ENCODE measurements around the gene TFDP1. TPM values are rescaled to one million over a fixed set of nuclear protein-coding genes. Genes with fewer than 3 reads are reported as not detected.

The TFDP1 gene
- total RNA-seq, 4 donors from 2014 or later, result 48.0 to 84.2 (median 53.9) TPM

DNA sequence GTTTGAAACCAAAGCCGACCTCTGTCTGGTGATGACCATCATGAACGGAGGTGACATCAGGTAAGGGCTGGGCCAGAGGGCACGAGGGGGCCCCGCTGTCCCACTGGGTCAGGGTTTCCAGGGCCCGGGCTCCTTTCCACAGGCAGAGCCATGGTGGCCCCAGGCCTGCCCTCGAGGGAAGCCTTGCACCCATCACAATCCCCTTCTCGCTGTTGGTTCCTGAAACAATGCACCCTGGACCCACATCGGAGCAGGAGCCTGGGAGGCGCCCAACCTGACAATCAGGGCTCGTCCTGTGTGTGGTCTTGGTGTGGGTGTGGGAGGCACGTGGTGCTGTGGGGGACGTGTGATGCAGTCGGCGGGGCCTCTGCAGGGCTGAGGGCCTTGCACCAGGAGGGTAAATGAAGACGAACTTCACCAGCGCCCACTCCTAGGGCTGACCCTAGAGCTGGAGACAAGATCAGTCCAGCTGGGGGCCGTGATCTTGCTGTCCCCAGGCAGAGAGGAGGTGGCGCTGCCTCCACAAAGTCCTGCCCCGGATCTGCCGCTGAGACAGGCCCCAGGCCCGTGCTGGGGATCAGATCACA lies 85.3 kb downstream of the TFDP1 start:
- no peak overlapping the region for H3K4me3 ChIP-seq (replicated peaks in 1 of 3)
- DNase-seq, result no peak
- no peaks in the 10 kb centered on the region for H3K4me1 ChIP-seq
- H3K9me3 ChIP-seq, result no peaks in the 10 kb centered on the region
- no peaks in the 10 kb centered on the region for H3K36me3 ChIP-seq
- intact Hi-C loops (cut with DNase I), result no loop called here
- H3K27me3 ChIP-seq, result no peaks in the 10 kb centered on the region
- WGBS, 2 donors, result 87% methylated on average over 13 to 18 of the region's 21 CpGs
- TF ChIP-seq CTCF (IDR thresholded peaks at IDR 0.05) (no peak), POLR2A (IDR thresholded peaks at IDR 0.05) (no peak)
- no peak overlapping the region for H3K27ac ChIP-seq

- intact Hi-C loops (cut with DNase I), result no loop called here
- Histone ChIP-seq H3K9me3 (no peaks in the 10 kb centered on the region), H3K27ac (no peak overlapping the region), H3K4me1 (no peaks in the 10 kb centered on the region), H3K36me3 (no peaks in the 10 kb centered on the region), H3K27me3 (no peaks in the 10 kb centered on the region), H3K4me3 (replicated peaks in 1 of 3) (no peak overlapping the region)
- 91 to 94% methylated on average over 19 of the region's 19 CpGs for WGBS, 2 donors
- no peak for DNase-seq
- TF ChIP-seq POLR2A (IDR thresholded peaks at IDR 0.05) (no peak), CTCF (IDR thresholded peaks at IDR 0.05) (no peak)
Measured at GRCh38 chr13:113670541-113670940, 86.0 kb downstream of the TFDP1 start.

DNA sequence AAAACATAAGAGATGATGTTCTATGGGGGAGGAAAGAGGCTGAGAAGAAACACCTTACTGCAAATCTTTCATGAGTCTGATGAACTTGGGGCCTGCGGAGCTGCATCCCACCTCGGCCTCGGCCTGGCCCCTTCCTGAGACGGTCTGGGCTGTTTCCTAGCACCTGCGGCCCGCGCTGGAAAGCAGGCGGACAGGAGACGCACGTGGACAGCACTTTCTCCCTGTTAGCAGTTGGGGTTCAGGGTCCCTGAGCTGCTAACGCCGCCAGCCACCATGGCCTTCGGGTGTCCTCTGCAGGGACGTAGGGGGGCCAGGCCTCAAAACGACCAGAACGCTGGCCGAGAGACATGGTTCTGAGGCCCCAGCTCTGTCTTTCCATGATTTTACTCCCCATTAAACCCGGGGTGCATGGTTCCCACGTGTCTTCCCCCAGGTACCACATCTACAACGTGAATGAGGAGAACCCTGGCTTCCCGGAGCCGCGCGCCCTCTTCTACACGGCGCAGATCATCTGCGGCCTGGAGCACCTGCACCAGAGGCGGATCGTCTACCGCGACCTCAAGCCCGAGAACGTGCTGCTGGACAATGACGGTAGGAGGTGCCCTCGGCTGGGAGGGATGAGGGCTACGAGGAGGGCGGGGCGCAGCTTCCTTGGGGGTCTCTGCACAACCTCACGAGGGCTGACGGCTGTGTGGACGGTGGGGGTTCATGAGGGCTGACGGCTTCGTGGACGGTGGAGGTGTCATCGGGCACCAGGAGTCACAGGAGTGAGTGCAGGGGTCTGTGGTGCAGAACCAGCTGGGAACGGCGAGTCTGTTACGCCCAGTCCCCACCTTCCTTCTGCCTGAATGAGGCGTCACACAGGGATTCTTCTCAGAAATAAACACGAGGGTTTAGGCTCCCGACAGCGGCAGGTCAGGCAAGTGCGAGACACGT lies 86.8 kb downstream of the TFDP1 start:
- Histone ChIP-seq H3K27me3 (no peaks in the 10 kb centered on the region), H3K9me3 (no peaks in the 10 kb centered on the region), H3K4me1 (no peaks in the 10 kb centered on the region), H3K27ac (no peak overlapping the region), H3K4me3 (replicated peaks in 1 of 3) (no peak overlapping the region), H3K36me3 (no peaks in the 10 kb centered on the region)
- TF ChIP-seq CTCF (IDR thresholded peaks at IDR 0.05), result no peak
- TF ChIP-seq POLR2A (IDR thresholded peaks at IDR 0.05), result no peak
- DNase-seq, result no peak
- 93 to 94% methylated on average over 47 to 54 of the region's 54 CpGs for WGBS, 2 donors
- intact Hi-C loops (cut with DNase I), result no loop called here

DNA sequence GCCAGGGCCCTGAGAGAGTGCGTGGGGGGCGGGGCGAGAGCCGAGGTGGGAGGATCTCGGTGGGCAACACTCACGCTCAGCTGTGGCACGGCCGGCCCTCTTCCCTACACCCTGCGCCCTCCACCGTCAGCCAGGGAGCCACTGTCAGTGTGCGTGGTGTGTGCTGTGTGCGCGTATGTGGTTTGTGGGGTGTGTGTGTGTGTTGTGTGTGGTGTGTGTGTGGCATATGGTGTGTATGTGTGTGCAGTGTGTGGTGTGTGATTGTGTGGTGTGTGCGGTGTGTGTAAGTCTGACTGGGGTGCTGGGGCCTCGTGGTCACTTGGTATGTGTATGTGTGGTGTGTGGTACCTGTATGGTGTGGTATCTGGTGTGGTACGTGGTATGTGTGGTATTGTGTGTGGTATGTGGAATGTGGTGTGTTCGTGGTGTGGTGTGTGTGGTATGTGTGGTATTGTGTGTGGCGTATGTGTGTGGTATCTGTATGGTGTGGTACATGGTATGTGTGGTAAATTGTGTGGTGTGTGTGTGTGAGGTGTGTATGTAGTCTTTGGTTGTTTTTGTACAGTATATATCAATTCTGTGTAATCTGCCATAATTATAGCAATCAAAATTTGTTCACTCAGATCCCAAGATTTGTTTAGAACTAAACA lies 87.6 kb downstream of the TFDP1 start:
- no peak for TF ChIP-seq CTCF (IDR thresholded peaks at IDR 0.05)
- TF ChIP-seq POLR2A (IDR thresholded peaks at IDR 0.05), result no peak
- 89 to 90% methylated on average over 18 of the region's 18 CpGs for WGBS, 2 donors
- Histone ChIP-seq H3K27ac (no peak overlapping the region), H3K4me1 (no peaks in the 10 kb centered on the region), H3K36me3 (no peaks in the 10 kb centered on the region), H3K27me3 (no peaks in the 10 kb centered on the region), H3K4me3 (replicated peaks in 1 of 3) (no peak overlapping the region), H3K9me3 (no peaks in the 10 kb centered on the region)
- intact Hi-C loops (cut with DNase I), result no loop called here
- DNase-seq, result no peak

Other genes with a start within 250 kb of the TFDP1 start
- 1 to 10 TPM; 1.7 to 5.7 (median 5.1) TPM for gene GRTP1, start 220.6 kb upstream of the TFDP1 start, total RNA-seq
- gene ADPRHL1, start 131.3 kb upstream of the TFDP1 start, total RNA-seq, result 1 to 10 TPM in 2 of 4 donors, under 1 TPM in 2; 0.20 to 2.0 (median 1.0) TPM
- gene DCUN1D2, start 94.0 kb upstream of the TFDP1 start, total RNA-seq, result 10 to 100 TPM in 2 of 4 donors, 1 to 10 TPM in 2; 8.8 to 15.3 (median 10.4) TPM
- gene ATP4B, start 73.4 kb downstream of the TFDP1 start, total RNA-seq, result not detected
- 10 to 100 TPM in 1 of 4 donors, 1 to 10 TPM in 3; 2.0 to 17.9 (median 2.7) TPM for gene GRK1, start 82.5 kb downstream of the TFDP1 start, total RNA-seq
- 1 to 10 TPM; 6.1 to 9.2 (median 8.3) TPM for gene TMEM255B, start 174.5 kb downstream of the TFDP1 start, total RNA-seq

Measured in thyroid gland (tissue), 4 donors.